Activated effector memory CD4-positive, alpha-beta T cell treated with Interleukin-2 at 50 U/mL for 16 hours (primary cell): Measurements from ENCODE around the gene METAP1D.

Experiments used
- DNase-seq: peaks from one replicate; pipeline ENCODE4 v3.0.0-alpha.2; 2020

The METAP1D gene

GRCh38 chr2:171999161-171999560 is 592 bp upstream of the METAP1D start:
- DNase-seq = no peak

GRCh38 chr2:172000696-172001361 is 1.1 kb downstream of the METAP1D start:
- DNase-seq = no peak

- DNase-seq = no peak
Measured at GRCh38 chr2:172007372-172007771, 7.6 kb downstream of the METAP1D start.

DNA sequence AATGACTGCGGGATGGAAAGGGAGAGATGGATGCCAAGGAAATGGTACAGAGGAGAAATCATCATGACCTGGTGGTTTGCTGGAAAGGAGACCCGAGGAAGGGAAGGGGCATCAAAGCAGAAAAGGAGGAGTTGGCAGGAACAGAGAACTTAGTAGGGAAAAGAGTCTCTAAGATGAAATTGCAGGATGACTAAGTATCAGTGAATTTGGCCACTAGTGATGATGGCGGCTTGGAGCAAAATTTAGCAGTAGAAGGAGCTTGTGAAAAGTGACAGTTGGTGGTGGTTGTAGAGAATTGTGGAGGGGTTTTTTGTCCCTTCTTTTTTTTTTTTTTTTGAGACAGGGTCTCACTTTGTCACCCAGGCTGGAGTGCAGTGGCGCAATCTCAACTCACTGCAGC is 10.1 kb downstream of the METAP1D start:
- no peak for DNase-seq

DNA sequence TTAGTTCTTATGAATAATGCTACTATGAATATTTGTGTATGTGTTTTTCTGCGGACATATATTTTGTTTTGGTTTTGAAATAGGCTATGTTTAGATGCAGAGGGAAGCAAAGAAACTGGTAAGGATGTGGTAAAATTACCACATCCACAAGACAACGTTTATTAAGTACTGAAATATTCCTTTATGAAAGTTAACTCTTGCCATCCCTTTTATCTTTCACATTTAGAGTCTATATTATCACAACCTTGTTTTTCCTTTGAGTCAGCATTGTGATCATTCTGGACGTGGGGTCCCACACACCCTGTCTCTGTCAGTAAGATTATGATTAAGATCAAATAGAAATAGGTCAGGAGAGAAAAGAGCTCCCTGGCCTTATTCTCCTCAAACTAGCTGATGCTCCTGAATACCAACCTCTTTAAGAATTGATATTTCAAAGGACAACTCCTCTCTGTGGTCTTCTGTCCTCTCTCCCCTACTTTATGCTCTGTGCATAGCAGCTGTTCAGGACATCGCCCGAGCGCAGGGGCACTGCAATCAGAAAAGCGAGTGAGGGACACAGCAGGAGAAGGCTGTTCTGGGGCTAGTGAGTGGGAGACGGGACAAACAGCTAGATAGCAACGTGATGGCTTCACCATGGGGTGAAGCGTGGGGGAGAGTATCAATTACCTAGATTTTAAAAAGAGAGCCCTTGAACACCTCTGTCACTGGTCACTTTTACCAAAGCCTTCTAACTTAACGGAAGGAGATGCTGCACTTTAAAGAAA is 12.2 kb downstream of the METAP1D start:
- DNase-seq = no peak

- DNase-seq = no peak
Measured at GRCh38 chr2:172012677-172013391, 13.1 kb downstream of the METAP1D start.

- DNase-seq = no peak
Measured at GRCh38 chr2:172013396-172013795, 13.6 kb downstream of the METAP1D start.

GRCh38 chr2:172021074-172021931 is 21.6 kb downstream of the METAP1D start:
- DNase-seq = no peak

- DNase-seq = no peak
Measured at GRCh38 chr2:172021955-172022354, 22.2 kb downstream of the METAP1D start.

- DNase-seq = no peak
Measured at GRCh38 chr2:172031536-172031935, 31.8 kb downstream of the METAP1D start.

GRCh38 chr2:172038121-172038520 is 38.4 kb downstream of the METAP1D start:
- no peak for DNase-seq

- DNase-seq = no peak
Measured at GRCh38 chr2:172038604-172039003, 38.9 kb downstream of the METAP1D start.

DNA sequence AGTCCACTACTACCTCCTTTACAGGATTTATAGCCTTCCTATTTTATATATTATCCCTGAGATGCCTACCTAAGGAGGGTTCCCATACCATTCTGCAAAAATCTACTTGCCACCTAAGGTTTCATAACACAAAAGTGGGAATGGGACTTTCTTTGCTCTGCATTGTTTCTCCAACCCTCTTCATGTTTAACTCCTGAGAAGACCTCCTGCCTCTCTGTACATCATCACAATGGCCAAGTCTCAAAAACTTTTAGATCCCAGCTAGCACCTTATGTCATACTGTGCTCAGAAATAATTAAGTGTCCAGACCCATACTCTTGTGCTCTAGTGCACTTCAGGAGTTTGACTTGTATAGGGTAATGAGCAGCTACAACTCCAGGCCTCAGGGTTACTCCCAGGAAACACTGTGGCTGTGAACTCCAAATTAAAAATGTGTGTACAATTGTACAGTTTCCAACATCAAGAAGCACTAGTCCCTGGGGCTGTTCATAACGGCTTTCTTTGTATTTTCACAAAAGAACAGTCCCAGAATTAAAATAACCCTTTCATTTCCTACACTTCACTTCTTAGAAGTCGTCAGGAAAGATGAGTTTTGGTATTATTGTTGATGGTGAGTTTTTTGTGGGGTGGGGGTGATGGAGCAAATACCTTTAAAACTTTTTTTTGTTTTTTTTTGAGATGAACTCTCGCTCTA is 39.4 kb downstream of the METAP1D start:
- DNase-seq = no peak

DNA sequence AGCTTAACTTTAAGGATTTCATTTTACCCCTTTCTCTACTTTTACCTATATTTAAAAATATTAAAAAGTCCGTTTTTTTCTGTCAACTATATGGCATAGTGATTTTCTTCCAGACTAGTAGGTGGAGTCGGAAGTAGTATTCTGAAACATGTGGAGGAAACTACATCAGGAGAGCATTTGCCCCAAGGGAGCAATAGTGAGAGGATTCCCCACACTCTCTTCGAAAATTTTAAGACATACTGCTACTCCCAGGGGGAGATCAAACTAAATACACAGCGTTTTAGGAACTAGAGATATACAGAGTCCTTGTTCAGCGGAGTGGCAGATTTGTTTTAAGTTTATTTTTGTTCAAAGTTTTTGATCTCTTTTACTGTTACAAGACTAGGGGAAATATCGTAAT is 40.6 kb downstream of the METAP1D start:
- no peak for DNase-seq

- DNase-seq = no peak
Measured at GRCh38 chr2:172046080-172046678, 46.4 kb downstream of the METAP1D start.

DNA sequence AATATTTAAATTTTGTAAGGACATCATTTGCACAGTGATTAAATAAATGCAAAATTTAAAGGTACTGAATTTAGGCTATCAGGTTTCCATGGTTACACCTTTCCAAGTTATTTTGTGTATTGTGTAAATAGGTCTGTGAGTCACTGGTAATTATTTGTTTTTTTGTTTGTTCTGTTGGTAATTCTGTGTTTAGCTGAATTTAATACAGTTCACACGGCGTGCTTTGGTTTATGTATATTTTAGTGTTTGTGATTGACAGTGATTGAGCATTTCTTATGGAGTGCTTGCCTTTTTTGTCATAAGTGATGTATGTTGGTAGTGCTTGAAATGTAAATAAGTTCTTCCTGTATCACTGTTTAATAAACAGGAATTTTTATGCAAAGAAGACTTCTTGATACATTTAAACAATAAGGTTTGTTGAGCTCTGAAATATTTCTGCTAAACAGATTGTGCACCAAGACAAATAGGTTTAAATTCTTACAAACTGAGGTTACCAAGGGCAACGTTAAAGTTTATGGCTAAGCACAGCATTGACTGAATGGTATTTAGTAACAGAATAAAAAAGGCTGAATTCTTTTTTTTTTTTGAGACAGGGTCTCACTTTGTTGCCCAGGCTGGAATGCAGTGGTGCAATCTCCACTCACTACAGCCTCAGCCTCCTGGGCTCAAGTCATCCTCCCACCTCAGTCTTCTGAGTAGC is 47.3 kb downstream of the METAP1D start:
- no peak for DNase-seq

DNA sequence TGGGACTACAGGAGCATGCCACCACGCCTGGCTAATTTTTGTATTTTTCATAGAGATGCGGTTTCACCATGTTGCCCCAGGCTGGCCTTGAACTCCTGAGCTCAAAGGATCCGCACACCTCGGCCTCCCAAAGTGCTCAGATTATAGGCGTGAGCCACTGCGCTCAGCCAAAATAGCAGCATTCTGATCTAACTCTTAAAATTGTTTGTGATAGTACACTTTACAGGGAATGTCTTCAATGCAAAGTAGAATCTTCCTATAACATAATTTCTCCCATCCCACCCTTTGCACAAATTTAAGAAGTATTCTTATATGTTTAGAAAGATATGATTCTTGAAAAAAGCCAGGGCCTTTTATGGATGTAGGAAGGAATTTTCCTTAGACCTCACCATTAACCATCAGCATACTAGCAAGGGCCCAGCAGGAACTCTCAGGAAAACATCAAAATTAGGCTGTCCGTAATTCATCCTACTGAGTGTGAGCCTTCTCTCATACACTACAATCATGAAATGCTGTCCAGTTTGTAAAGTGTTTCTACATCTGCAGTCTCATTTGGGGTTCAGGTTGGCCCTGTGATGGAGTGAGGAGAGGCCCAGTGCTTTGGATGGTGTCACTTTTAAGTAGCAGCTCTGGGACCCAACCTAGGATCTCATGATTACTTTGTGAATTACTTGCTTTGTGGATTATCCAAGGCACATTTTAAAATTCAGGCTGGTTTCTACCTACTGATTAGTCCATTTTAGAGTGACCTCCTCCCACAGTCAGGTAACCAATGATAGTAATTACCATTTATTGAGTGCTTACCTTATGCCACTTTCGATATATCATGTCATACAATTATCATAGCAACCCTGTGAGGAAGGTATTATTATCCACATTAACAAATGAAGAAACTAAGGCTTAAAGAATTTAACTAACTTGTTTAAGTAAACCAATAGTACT is 48.1 kb downstream of the METAP1D start:
- DNase-seq = no peak

DNA sequence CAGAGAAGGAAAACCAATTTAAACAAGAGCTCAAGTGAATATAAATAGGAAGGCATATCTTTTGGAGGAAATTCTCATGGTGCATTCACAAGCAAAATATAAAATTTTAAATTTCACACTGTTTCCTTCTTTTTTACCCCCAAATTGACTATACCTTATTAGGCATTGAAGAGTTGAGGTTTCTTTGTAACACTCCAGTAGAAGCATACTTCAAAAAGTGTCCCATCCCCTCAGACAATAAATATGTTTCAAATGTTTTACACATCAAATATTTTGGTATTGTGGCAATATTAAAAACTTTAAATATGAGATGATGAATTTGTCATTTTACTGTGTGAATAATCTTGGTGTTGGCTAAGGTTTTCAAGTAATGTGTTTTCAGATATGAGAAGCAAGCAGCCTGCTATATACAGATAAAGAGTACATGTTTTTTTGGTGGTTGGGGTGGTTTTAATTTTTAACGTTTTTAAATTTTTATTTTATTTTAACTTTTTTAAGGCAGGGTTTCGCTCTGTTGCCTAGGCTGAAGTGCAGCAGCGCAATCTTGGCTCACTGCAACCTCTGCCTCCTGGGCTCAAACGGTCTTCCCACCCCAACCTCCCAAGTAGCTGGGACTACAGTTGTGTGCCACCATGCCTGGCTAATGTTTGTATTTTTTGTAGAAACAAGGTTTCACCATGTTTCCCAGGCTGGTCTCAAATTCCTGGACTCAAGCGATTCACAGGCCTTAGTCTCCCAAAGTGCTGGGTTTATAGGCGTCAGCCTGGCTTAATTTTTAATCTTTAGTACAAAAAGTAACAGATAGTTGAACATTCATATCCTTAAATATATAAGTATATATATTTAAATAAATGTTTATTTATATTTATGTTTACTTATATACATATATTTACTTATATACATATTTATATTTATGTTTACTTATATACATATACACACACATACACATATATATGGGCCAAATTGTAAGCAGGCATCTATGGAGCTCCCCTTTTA is 49.1 kb downstream of the METAP1D start:
- no peak for DNase-seq
